Activated T-cell treated with anti-CD3 and anti-CD28 coated beads, Interleukin-2, amount 50 U/mL, for 4 hours (primary cell): ENCODE data around the gene SDK1. TPM values are rescaled to one million over a fixed set of nuclear protein-coding genes. Genes with fewer than 3 reads are reported as not detected.

Experiments used
- ATAC-seq, 2 donors: fragments of 200-7000 bp; cut with Tn5 transposase; one replicate each; pipeline ENCODE4 v1.10.0; 2021
- DNase-seq: peaks from one replicate; pipeline ENCODE4 v3.0.0-alpha.2; 2020
- H3K27me3 Mint-ChIP-seq: one replicate; pipeline ENCODE4 v1.8.0; 2021; ENCODE audit warnings: low read depth, mixed read lengths
- H3K36me3 Mint-ChIP-seq: one replicate; pipeline ENCODE4 v1.8.0; 2022; ENCODE audit warnings: mixed read lengths; ENCODE audit not compliant: insufficient read depth
- H3K4me1 Mint-ChIP-seq: one replicate; pipeline ENCODE4 v1.8.0; 2021; ENCODE audit warnings: low read depth, mixed read lengths
- H3K4me3 Mint-ChIP-seq: one replicate; pipeline ENCODE4 v1.8.0; 2021; ENCODE audit warnings: mild to moderate bottlenecking, moderate library complexity, mixed read lengths
- H3K9me3 Mint-ChIP-seq: one replicate; pipeline ENCODE4 v1.8.0; 2021; ENCODE audit warnings: mixed read lengths
- total RNA-seq, 3 donors: library from RNA; stranded (reverse); gene quantifications; one replicate each; pipeline ENCODE4 v1.2.1, GENCODE V29; 2021

Gene SDK1
- total RNA-seq, 3 donors from 2014 or later, result 0.05 to 0.79 (median 0.40) TPM

DNA sequence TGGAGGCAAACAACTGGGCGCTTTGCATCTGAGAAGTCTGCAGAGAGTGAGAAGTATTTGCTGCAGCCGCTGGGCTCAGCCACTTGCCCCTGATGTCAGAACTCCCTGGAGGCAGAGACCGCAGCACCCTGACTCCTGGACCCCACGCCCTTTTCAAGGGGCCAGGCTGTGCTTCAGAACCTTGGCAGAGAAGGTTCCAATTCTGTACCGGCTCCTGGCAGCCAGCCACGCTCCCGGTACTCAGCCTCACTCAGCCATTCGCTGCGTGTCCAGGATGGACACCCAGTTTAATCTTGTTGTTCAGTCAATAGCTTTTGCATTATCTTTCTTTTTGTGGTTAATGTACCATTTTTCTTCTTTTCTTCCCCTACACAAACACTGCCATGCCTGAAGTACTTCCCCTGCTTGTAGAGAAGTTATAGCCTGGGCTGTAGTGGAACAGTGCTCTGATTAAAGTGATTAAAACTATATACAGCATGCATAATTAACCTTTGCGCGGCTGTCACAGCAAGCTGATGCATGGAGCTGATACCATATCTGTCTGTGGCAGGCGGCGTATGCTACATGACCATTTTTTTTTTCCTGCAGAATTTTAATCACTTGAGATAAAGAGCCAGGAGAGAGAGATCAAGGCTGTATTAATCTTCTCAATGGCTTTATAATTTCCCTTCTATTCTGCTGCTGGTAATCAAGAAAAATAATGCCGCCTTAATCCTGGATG is 578.5 kb downstream of the SDK1 start:
- ATAC-seq (no peak), DNase-seq (no peak)
- H3K4me1 Mint-ChIP-seq, result no peaks in the 10 kb centered on the region
- no peaks in the 10 kb centered on the region for H3K9me3 Mint-ChIP-seq
- H3K36me3 Mint-ChIP-seq, result no peaks in the 10 kb centered on the region
- peaks cover 18% of the 10 kb centered on the region for H3K27me3 Mint-ChIP-seq
- H3K4me3 Mint-ChIP-seq, result no peak overlapping the region

DNA sequence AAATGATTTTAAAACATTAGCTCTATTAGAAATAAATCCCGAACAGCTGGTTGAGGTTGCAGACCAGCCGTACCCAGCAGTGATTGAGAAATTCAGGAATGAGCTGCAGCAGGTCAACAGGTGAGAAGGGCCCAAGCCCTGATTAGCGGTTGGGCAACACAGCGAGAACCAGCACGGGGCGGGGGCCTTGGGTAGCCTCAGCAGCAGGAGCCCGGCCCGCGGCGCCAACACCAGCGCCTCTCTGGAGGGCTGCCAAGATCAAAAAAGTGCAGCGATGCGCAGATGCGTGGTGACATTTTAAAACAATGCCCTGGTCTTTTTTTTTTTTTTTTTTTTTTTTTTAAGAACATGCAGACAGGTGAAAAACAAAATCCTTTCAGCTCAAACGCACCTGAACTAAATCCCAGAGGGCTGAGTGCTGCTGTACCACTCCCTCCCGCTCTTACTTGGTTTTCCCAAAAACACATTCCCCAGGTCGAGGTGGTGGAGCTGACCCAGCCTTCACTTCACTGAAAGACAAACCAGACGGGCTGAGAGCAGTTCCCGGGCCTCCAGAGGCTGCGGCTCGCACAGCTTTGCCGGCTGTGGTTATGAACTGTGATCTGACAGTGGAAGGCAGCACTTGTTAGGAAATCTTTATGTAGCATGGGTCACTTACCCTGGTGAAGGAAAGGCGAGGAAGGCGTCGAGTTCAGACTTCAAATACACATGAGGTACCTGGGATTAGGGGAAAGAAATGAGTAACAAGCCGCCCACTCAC is 579.4 kb downstream of the SDK1 start:
- H3K36me3 Mint-ChIP-seq, result no peaks in the 10 kb centered on the region
- H3K27me3 Mint-ChIP-seq, result peaks cover 11% of the 10 kb centered on the region
- H3K4me1 Mint-ChIP-seq, result no peaks in the 10 kb centered on the region
- no peak for DNase-seq
- H3K9me3 Mint-ChIP-seq, result no peaks in the 10 kb centered on the region
- no peak for ATAC-seq
- no peak overlapping the region for H3K4me3 Mint-ChIP-seq

DNA sequence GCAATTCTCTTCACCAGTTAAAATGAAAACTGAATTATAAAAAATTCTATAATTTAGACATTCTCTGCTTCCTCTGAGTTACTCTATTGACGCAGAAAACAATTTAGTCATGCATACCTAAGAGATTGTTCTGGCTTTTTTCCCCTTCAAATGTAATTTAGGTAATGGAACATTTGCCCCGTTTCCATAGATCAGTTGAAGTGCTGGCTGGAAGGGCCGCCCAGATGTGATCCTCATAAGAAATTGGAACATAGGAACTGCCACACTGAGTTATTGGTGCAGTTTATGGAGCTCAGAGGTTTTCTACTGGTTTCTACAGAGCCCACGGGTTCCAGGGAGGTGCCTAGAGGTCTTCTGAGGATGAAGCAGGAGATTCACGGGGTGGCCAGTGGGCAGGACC is 581.7 kb downstream of the SDK1 start:
- no peaks in the 10 kb centered on the region for H3K9me3 Mint-ChIP-seq
- DNase-seq, result no peak
- no peak for ATAC-seq
- H3K27me3 Mint-ChIP-seq, result peaks cover 5% of the 10 kb centered on the region
- H3K4me3 Mint-ChIP-seq, result no peak overlapping the region
- H3K4me1 Mint-ChIP-seq, result no peaks in the 10 kb centered on the region
- no peaks in the 10 kb centered on the region for H3K36me3 Mint-ChIP-seq

DNA sequence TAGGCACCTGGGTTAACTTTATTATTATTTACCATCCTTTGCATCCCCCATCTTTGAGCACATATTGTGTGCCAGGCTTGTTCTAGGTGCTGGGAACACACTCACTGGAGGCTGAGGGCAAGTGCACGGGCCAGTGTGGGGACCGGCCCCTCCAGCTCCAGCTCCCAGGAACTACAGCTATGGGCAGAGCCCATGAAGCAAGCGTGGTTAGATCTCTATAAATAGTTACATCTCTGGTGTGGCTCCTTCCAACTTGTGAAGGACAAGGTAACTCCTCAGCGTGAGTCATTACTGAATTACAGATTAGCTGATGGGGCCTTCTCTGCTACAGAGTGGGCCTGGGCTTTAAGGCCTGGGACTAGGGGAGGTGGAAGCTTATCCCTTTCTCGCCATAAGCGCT is 583.5 kb downstream of the SDK1 start:
- peaks cover 5% of the 10 kb centered on the region for H3K27me3 Mint-ChIP-seq

DNA sequence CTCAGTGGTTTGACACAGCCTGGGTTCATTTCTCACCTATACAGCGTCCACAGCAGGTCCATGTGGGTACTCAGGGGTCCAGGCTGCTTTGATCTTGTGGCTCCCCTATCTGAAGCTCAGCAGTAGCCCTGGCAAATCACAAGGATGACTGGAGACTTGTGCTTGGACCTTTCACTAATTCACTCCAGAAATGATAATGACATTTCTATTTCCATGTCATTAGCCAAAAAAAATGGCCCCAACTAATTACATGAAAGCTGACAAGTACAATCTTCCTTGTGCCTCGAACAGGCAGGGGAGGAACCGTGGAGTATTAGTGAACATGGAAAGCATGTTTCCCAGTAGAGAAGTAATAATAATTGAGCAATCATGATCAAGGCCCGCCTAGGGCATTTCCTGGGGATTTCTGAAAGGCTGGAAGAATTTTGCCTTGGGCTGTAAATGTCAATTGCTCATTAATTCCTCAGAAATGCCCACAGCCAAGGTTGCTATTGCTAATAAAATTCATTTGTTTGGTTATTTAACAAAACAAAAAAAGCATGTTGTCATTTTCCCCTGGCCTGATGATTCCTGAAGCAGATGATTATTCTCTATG is 586.1 kb downstream of the SDK1 start:
- no peaks in the 10 kb centered on the region for H3K36me3 Mint-ChIP-seq
- DNase-seq (no peak), ATAC-seq (no peak)
- H3K9me3 Mint-ChIP-seq, result no peaks in the 10 kb centered on the region
- no peaks in the 10 kb centered on the region for H3K4me1 Mint-ChIP-seq
- no peak overlapping the region for H3K4me3 Mint-ChIP-seq
- peaks cover 6% of the 10 kb centered on the region for H3K27me3 Mint-ChIP-seq

More for the DNA sequence above, 583.5 kb downstream of the SDK1 start:
- Mint-ChIP-seq H3K4me1 (no peaks in the 10 kb centered on the region), H3K9me3 (no peaks in the 10 kb centered on the region), H3K36me3 (no peaks in the 10 kb centered on the region), H3K4me3 (no peak overlapping the region)
- ATAC-seq (no peak), DNase-seq (no peak)

DNA sequence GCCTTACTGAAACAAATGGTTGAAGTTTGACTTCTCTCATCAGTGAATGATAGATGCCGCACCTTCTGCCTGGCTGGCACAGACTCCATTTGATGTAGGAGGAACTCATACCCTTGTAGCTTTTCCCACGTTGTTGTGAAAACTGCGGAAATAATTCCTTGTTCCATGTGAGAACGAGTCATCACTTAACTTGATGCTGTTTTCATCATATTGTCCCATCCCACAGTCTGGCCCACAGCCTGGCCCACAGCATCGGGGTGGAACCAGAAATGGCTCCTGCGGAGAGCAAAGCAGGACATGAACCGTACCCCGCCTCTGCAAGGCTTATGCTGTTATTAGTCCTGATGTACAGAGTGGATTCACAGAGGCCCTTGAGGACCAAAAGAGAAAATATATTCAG is 587.0 kb downstream of the SDK1 start:
- peaks cover 7% of the 10 kb centered on the region for H3K27me3 Mint-ChIP-seq
- H3K9me3 Mint-ChIP-seq, result no peaks in the 10 kb centered on the region
- DNase-seq (no peak), ATAC-seq (no peak)
- no peak overlapping the region for H3K4me3 Mint-ChIP-seq
- no peaks in the 10 kb centered on the region for H3K4me1 Mint-ChIP-seq
- no peaks in the 10 kb centered on the region for H3K36me3 Mint-ChIP-seq

DNA sequence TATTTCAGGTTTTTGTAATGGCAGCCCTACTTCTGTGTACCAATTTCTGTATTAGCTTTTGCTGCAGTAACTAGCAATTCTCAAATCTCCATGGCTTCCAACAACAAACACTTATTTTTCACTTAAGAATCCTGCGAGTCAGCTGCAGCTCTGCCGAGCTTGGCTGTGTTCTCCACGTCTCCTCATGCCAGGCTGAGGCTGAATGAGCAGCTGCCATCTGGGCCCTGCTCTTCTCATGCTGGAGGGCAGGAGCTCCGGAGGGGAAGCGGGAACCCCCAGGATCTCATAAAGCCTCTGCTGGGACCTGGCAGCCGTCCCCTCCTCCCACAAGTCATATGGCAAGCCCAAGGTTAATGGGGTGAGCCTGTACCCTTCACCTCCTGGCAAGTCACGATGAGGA is 591.1 kb downstream of the SDK1 start:
- H3K4me1 Mint-ChIP-seq, result no peaks in the 10 kb centered on the region
- H3K9me3 Mint-ChIP-seq, result no peaks in the 10 kb centered on the region
- H3K4me3 Mint-ChIP-seq, result no peak overlapping the region
- ATAC-seq, result no peak
- H3K36me3 Mint-ChIP-seq, result no peaks in the 10 kb centered on the region
- peaks cover 9% of the 10 kb centered on the region for H3K27me3 Mint-ChIP-seq
- no peak for DNase-seq

DNA sequence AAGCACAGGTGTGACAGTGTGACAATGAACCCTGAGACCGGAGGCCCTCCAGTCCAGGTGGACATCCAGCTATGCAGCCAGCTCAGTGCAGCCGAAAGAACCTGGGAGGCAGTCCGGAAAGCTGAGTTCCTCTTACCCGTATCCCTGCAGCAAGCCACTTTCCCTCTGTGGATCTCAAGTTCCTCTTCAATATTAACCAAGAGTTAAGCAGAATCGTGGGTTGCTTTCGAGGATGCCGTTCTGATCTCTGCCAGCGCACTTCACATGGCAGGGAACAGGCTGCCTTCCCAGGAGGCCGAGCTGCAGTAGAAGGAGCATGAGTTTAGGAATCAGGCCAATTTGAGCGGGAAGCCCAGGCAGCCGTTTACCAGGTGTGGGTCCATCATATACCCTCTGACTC is 591.6 kb downstream of the SDK1 start:
- ATAC-seq (no peak), DNase-seq (no peak)
- H3K9me3 Mint-ChIP-seq, result no peaks in the 10 kb centered on the region
- H3K27me3 Mint-ChIP-seq, result peaks cover 9% of the 10 kb centered on the region
- no peaks in the 10 kb centered on the region for H3K4me1 Mint-ChIP-seq
- no peak overlapping the region for H3K4me3 Mint-ChIP-seq
- H3K36me3 Mint-ChIP-seq, result no peaks in the 10 kb centered on the region

DNA sequence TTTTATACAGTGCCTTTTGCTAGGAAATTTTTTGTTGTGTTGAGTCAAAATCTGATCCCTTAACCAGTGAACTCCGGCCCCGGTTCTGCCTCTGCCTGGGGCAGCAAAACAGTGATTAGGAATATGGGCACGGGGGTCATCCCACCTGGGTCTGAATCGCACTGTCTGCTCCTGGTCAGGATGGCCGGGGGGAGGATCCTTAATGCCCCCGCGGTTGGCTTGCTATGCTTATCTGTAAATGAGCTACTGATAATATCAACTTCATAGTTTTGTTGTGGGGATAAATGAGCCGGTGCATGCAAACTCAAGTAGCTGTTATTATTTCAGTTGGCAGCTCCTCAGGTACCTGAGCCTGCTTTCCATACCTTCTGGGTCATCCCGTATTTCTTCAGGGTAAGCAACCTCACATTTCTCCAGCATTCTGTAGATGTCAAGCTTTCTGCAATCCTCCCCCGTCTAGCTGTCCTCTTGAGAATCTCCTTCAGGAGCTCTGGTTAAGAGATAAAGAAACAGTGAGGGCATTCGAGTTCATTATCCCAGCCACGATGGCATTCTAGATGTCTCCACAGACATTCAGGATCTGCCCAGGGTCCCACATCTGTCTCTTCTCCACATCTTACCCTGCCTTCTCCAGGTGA is 592.2 kb downstream of the SDK1 start:
- Mint-ChIP-seq H3K4me1 (no peaks in the 10 kb centered on the region), H3K9me3 (no peaks in the 10 kb centered on the region), H3K36me3 (no peaks in the 10 kb centered on the region), H3K27me3 (peaks cover 9% of the 10 kb centered on the region), H3K4me3 (no peak overlapping the region)
- no peak for DNase-seq
- no peak for ATAC-seq

DNA sequence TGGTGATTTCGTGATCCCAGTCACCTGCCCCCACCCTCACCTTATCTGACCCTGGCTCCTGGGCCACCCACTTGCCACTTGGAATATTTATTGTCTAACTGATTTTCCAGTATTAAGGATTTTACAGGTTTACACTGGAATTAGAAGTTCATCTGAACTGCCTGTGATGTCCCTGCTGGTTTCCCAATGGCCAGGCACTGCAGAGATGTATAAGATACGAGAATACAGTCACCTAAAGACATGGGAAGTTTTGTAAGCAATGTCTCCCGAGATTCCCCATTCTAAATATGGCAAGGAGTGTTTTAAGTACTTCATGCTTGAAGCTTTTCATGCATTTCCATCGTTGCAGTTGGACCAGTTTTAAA is 592.7 kb downstream of the SDK1 start:
- H3K9me3 Mint-ChIP-seq, result no peaks in the 10 kb centered on the region
- peaks cover 9% of the 10 kb centered on the region for H3K27me3 Mint-ChIP-seq
- ATAC-seq (no peak), DNase-seq (no peak)
- no peaks in the 10 kb centered on the region for H3K4me1 Mint-ChIP-seq
- H3K36me3 Mint-ChIP-seq, result no peaks in the 10 kb centered on the region
- no peak overlapping the region for H3K4me3 Mint-ChIP-seq

DNA sequence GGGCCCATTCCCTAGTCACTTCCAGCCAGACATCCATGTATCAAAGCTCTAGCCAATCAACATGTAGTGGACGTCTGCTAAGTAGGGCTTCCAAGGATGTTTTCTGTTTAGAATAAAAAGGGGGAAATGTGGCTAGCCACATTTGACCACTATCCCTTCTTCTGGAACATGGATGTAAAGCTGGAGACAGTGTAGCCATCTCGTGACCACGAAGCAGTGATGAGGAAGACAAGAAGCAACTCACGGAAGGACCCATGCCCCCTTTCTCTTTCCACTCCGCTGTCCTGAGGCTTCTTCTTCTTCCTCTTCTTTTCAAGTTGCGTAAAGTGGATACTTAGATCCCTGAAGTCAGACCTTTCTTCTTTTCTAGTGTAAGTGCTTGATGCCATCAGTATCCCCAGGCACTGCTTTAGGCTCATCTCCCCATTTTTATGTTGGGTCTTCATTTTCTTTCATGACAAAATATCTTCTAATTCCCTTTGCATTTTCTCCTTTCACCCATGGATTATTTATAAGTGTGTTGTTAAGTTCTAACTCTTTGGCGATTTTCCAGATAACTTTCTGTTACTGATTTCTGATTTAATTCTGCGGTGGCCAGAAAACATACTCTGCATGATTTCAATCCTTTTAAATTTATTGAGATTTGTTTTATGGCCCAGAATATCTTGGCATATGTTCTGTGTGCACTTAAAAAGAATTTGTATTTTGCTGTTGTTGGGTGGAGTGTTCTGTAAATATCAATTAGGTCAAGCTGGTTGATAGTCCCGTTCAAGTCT is 594.5 kb downstream of the SDK1 start:
- DNase-seq (no peak), ATAC-seq (no peak)
- H3K36me3 Mint-ChIP-seq, result no peaks in the 10 kb centered on the region
- peaks cover 9% of the 10 kb centered on the region for H3K27me3 Mint-ChIP-seq
- H3K9me3 Mint-ChIP-seq, result no peaks in the 10 kb centered on the region
- H3K4me1 Mint-ChIP-seq, result no peaks in the 10 kb centered on the region
- no peak overlapping the region for H3K4me3 Mint-ChIP-seq

DNA sequence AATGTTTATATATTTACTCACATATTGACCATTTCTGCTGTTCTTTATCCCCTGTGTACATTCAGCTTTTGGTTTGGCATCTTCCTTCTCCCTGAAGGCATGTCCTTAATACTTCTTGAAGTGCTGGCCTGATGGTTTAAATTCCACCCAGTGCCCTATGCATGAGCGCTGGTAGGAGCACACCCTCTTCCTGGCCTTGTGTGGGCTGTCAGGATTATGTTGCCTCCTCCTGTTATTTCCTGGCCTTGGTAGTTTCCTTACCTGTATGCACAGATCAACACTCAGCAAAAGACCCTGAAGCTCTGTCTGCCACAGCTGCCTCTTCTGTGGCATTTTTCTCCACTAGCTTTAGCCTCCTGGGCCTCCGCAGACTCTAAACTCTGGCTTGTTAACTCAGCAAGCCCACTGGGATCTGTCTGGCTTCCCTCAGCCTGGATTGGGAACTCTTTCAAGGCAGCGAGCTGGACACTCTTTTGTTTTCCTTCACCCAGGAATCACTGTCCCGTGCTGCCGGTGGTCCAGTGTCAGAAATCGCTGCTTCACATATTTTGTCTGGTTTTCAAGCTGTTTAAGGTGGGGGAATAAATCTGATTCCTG is 595.2 kb downstream of the SDK1 start:
- Mint-ChIP-seq H3K4me3 (no peak overlapping the region), H3K36me3 (no peaks in the 10 kb centered on the region), H3K27me3 (peaks cover 8% of the 10 kb centered on the region), H3K4me1 (no peaks in the 10 kb centered on the region), H3K9me3 (no peaks in the 10 kb centered on the region)
- ATAC-seq (no peak), DNase-seq (no peak)

DNA sequence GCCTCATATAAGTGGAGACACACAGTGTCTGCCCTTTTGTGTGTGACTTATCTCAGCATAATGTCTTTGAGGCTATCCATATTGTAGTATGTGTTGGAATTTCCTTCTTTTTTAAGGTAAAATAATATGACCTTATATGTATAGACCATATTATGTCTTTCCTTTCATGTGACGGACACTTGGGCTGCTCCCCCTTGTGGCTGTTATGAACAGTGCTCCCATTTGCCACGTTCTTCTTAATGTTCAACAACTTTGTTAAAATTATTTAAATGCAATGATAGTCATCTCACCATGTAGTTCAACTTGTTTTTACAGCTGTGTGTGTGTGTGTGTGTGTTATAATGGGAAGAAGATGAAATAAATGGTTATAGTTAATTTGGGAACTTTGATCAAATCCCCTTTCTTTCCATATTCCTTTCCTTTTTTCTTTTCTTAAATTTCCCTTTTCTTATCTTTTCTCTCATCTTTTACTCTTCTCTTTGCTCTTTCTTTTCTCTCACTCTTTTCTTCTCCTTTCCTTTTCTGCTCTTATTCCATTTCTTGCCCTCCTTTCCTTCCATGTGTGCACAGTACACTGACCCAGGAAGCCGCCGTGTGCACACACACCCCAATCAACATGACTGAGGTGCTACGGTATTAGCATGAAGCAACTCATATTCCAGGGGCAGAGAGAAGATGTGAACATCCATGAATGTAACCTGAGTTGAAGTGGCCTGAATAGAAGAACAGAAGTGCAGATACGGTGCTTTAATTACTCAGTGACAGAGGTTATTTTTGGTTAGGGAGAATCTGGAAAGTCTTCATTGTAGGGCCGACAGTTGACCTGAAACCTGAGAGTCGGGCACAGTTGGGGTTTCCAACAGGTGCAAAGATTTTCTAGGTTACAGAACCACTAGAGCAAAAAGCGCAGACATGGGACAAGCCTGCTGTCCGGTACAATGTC is 596.6 kb downstream of the SDK1 start:
- Mint-ChIP-seq H3K4me1 (no peaks in the 10 kb centered on the region), H3K9me3 (no peaks in the 10 kb centered on the region), H3K36me3 (no peaks in the 10 kb centered on the region), H3K27me3 (peaks cover 6% of the 10 kb centered on the region), H3K4me3 (no peak overlapping the region)
- DNase-seq (peak; percentile 40), ATAC-seq (peak; percentile 66 to 69)
